ENCODE data around the gene ACTL7A. TPM values are rescaled to one million over a fixed set of nuclear protein-coding genes. Genes with fewer than 3 reads are reported as not detected.

Gene ACTL7A
- total and polyA plus RNA-seq, 2 of the 13 experiments (the other 11 are each of a cell fraction or from before 2014, with no cell fraction given), result not detected

DNA sequence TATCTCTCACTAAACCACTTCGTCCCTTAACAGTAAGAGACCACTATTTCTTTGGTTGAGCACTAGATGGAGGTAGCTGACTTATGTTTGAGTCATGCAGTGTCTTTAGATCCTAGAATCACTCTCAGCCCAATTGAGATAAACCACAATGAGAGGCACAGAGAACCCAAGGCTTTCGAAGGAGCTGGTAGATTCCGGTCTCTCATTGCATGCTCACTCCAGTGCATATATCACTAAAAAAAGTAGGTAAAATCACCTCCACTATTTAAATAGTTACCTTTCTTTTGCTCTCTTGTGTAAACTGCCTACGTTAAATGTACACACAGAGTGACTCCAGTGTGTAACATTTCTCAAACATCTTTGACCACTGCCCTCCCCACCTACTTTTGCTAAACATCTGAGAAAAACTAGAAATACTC, 27.6 kb downstream of the ACTL7A start (continued):
- TF ChIP-seq JUN (CRISPR knock-in tag; IDR thresholded peaks at IDR 0.05), result no peak
- TF ChIP-seq, protein P1, sequence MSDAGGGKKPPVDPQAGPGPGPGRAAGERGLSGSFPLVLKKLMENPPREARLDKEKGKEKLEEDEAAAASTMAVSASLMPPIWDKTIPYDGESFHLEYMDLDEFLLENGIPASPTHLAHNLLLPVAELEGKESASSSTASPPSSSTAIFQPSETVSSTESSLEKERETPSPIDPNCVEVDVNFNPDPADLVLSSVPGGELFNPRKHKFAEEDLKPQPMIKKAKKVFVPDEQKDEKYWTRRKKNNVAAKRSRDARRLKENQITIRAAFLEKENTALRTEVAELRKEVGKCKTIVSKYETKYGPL (CRISPR knock-in tag; IDR thresholded peaks at IDR 0.05), result no peak
- no peak for TF ChIP-seq KLF16 (CRISPR knock-in tag; IDR thresholded peaks at IDR 0.05)
- TF ChIP-seq HNF4A (CRISPR knock-in tag; IDR thresholded peaks at IDR 0.05), result peak; percentile 28; the same call in 1 of the 2 replicates
- TF ChIP-seq RXRA (CRISPR knock-in tag; IDR thresholded peaks at IDR 0.05), result no peak
- TF ChIP-seq ZNF263 (CRISPR knock-in tag; IDR thresholded peaks at IDR 0.05), result no peak
- no peak for TF ChIP-seq ZNF747 (CRISPR knock-in tag; IDR thresholded peaks at IDR 0.05; ENCODE audit: borderline replicate concordance)
- TF ChIP-seq, protein P2, sequence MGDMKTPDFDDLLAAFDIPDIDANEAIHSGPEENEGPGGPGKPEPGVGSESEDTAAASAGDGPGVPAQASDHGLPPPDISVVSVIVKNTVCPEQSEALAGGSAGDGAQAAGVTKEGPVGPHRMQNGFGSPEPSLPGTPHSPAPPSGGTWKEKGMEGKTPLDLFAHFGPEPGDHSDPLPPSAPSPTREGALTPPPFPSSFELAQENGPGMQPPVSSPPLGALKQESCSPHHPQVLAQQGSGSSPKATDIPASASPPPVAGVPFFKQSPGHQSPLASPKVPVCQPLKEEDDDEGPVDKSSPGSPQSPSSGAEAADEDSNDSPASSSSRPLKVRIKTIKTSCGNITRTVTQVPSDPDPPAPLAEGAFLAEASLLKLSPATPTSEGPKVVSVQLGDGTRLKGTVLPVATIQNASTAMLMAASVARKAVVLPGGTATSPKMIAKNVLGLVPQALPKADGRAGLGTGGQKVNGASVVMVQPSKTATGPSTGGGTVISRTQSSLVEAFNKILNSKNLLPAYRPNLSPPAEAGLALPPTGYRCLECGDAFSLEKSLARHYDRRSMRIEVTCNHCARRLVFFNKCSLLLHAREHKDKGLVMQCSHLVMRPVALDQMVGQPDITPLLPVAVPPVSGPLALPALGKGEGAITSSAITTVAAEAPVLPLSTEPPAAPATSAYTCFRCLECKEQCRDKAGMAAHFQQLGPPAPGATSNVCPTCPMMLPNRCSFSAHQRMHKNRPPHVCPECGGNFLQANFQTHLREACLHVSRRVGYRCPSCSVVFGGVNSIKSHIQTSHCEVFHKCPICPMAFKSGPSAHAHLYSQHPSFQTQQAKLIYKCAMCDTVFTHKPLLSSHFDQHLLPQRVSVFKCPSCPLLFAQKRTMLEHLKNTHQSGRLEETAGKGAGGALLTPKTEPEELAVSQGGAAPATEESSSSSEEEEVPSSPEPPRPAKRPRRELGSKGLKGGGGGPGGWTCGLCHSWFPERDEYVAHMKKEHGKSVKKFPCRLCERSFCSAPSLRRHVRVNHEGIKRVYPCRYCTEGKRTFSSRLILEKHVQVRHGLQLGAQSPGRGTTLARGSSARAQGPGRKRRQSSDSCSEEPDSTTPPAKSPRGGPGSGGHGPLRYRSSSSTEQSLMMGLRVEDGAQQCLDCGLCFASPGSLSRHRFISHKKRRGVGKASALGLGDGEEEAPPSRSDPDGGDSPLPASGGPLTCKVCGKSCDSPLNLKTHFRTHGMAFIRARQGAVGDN (CRISPR knock-in tag; IDR thresholded peaks at IDR 0.05), result no peak
- TF ChIP-seq, protein P3, sequence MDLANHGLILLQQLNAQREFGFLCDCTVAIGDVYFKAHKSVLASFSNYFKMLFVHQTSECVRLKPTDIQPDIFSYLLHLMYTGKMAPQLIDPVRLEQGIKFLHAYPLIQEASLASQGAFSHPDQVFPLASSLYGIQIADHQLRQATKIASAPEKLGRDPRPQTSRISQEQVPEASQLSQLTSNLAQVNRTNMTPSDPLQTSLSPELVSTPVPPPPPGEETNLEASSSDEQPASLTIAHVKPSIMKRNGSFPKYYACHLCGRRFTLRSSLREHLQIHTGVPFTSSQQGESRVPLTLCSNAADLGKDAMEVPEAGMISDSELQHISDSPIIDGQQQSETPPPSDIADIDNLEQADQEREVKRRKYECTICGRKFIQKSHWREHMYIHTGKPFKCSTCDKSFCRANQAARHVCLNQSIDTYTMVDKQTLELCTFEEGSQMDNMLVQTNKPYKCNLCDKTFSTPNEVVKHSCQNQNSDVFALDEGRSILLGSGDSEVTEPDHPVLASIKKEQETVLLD (CRISPR knock-in tag; IDR thresholded peaks at IDR 0.05; ENCODE audit: low read depth), result no peak
- no peak for TF ChIP-seq DNMT3B (CRISPR knock-in tag; conservative IDR thresholded peaks at IDR 0.05)
- TF ChIP-seq ZNF616 (CRISPR knock-in tag; IDR thresholded peaks at IDR 0.05; ENCODE audit: low read depth), result no peak
- TF ChIP-seq ZNF343 (CRISPR knock-in tag; IDR thresholded peaks at IDR 0.05), result no peak
- no peak for TF ChIP-seq ZNF350 (CRISPR knock-in tag; IDR thresholded peaks at IDR 0.05; ENCODE audit: borderline replicate concordance, low read depth)
- TF ChIP-seq TCF12 (IDR thresholded peaks at IDR 0.05), result no peak
- TF ChIP-seq TCF12 (CRISPR knock-in tag; IDR thresholded peaks at IDR 0.05), result no peak
- TF ChIP-seq NFIB (CRISPR knock-in tag; IDR thresholded peaks at IDR 0.05; ENCODE audit: borderline replicate concordance), result no peak
- TF ChIP-seq RARA (CRISPR knock-in tag; IDR thresholded peaks at IDR 0.05), result peak; percentile 76
- TF ChIP-seq MAZ (IDR thresholded peaks at IDR 0.05; ENCODE audit: borderline replicate concordance, low read depth, low read length), result no peak
- TF ChIP-seq MAZ (CRISPR knock-in tag; IDR thresholded peaks at IDR 0.05; ENCODE audit: low read depth), result no peak
- TF ChIP-seq ZSCAN20 (CRISPR knock-in tag; IDR thresholded peaks at IDR 0.05; ENCODE audit: borderline replicate concordance), result no peak
- TF ChIP-seq ZNF589 (CRISPR knock-in tag; conservative IDR thresholded peaks at IDR 0.05), result no peak
- no peak for TF ChIP-seq ZNF205 (CRISPR knock-in tag; IDR thresholded peaks at IDR 0.05)
- TF ChIP-seq ZNF431 (CRISPR knock-in tag; IDR thresholded peaks at IDR 0.05; ENCODE audit: borderline replicate concordance, low read depth), result no peak
- no peak; the same call in 1 of the 2 replicates for TF ChIP-seq KLF6 (CRISPR knock-in tag; IDR thresholded peaks at IDR 0.05)
- peak; percentile 73 for TF ChIP-seq MED1 (CRISPR knock-in tag; IDR thresholded peaks at IDR 0.05)
- no peak for TF ChIP-seq ZNF180 (CRISPR knock-in tag; IDR thresholded peaks at IDR 0.05; ENCODE audit: borderline replicate concordance, low read depth)
- no peak for TF ChIP-seq ARHGAP35 (CRISPR knock-in tag; IDR thresholded peaks at IDR 0.05; ENCODE audit: borderline replicate concordance)
- no peak for TF ChIP-seq ZFP36L2 (CRISPR knock-in tag; IDR thresholded peaks at IDR 0.05)

Measured in HepG2 (cell line).